NCI-H2029 (cell line): Measurements from ENCODE around the gene RDH12.

ENCODE experiments used
- DNase-seq: peaks from one replicate; lab custom pipeline; 2025; lab: John Stamatoyannopoulos, UW

RDH12 gene

GRCh38 chr14:67749341-67750084 lies 47.8 kb downstream of the RDH12 start:
- DNase-seq: no peak

- DNase-seq: no peak
These were observed 54.8 kb downstream of the RDH12 start for GRCh38 chr14:67756496-67756895.

GRCh38 chr14:67757175-67757574 lies 55.5 kb downstream of the RDH12 start:
- no peak for DNase-seq

- no peak for DNase-seq
These were observed 58.2 kb downstream of the RDH12 start for GRCh38 chr14:67759916-67760315.

GRCh38 chr14:67762051-67762450 lies 60.4 kb downstream of the RDH12 start:
- no peak for DNase-seq

GRCh38 chr14:67763158-67763822 lies 61.6 kb downstream of the RDH12 start:
- DNase-seq: peak; percentile 22

GRCh38 chr14:67764496-67764895 lies 62.8 kb downstream of the RDH12 start:
- no peak for DNase-seq

GRCh38 chr14:67765192-67765834 lies 63.6 kb downstream of the RDH12 start:
- DNase-seq: no peak

GRCh38 chr14:67766035-67766680 lies 64.5 kb downstream of the RDH12 start:
- no peak for DNase-seq

GRCh38 chr14:67768219-67768618 lies 66.5 kb downstream of the RDH12 start:
- DNase-seq: no peak

- DNase-seq: no peak
These were observed 72.2 kb downstream of the RDH12 start for GRCh38 chr14:67773844-67774377.

GRCh38 chr14:67776653-67777322 lies 75.1 kb downstream of the RDH12 start:
- DNase-seq: no peak

- no peak for DNase-seq
These were observed 77.1 kb downstream of the RDH12 start for GRCh38 chr14:67778792-67779191.

- no peak for DNase-seq
These were observed 80.4 kb downstream of the RDH12 start for GRCh38 chr14:67782090-67782489.
